Gastroesophageal sphincter (tissue), 4 donors: Measurements from ENCODE around the gene RIF1. TPM values are rescaled to one million over a fixed set of nuclear protein-coding genes. Genes with fewer than 3 reads are reported as not detected.

Experiments
- ATAC-seq: fragments of 150-250 bp; one replicate; pipeline ENCODE4 v1.9.1; 2016; ENCODE audit warnings: mild to moderate bottlenecking, moderate library complexity
- H3K27ac ChIP-seq, 4 donors: fragments of 200-600 bp; sonication (generic) in 3 of 4; 1 replicate in 3 of 4; 2 replicates in 1 of 4; pipeline ENCODE4 v1.5.1; 2016 to 2019
- H3K27me3 ChIP-seq: fragments of 200-600 bp; sonication (generic); one replicate; pipeline ENCODE4 v1.5.1; 2019
- H3K36me3 ChIP-seq, 2 donors: fragments of 200-600 bp; sonication (generic); one replicate each; pipeline ENCODE4 v1.5.1; 2019; ENCODE audit warnings: control low read depth in 1 of 2
- H3K4me1 ChIP-seq, 3 donors: fragments of 200-600 bp; sonication (generic); 1 replicate in 2 of 3; 2 replicates in 1 of 3; pipeline ENCODE4 v1.5.1; 2016 to 2019; ENCODE audit warnings: control low read depth in 2 of 3
- H3K4me3 ChIP-seq, 2 donors: fragments of 200-600 bp; sonication (generic); one replicate each; pipeline ENCODE4 v1.5.1; 2019; ENCODE audit warnings: mild to moderate bottlenecking in 1 of 2, moderate library complexity in 1 of 2
- H3K9me3 ChIP-seq, 3 donors: fragments of 200-600 bp; sonication (generic); one replicate each; pipeline ENCODE4 v1.5.1; 2017 to 2019; ENCODE audit warnings: control low read depth in 2 of 3
- EP300 ChIP-seq: sonication (generic); formaldehyde crosslinking; IDR thresholded peaks from one replicate; pipeline ENCODE4 v1.6.1; 2017; ENCODE audit warnings: antibody characterized with exemption, mild to moderate bottlenecking
- POLR2A ChIP-seq, 2 donors: fragments of 450-650 bp; IDR thresholded peaks; one replicate each; pipeline ENCODE4 v1.6.1; 2017; ENCODE audit warnings: antibody characterized with exemption in 2 of 2, mild to moderate bottlenecking in 2 of 2, moderate library complexity in 1 of 2
- POLR2AphosphoS5 ChIP-seq: sonication (generic); formaldehyde crosslinking; IDR thresholded peaks from one replicate; pipeline ENCODE4 v1.6.1; 2017; ENCODE audit warnings: antibody characterized with exemption
- WGBS, 2 donors: methylation state at CpG; one replicate each; pipeline ENCODE4 v1.1.5; 2018; ENCODE audit warnings: low coverage in 1 of 2; 5-methylcytosine and 5-hydroxymethylcytosine counted together
- total RNA-seq, 4 donors: library from RNA; depleted of rRNA; stranded (reverse); fragments of >200 nt; gene quantifications; one replicate each; pipeline ENCODE4 v1.1.0, GENCODE V29; 2016
- TF ChIP-seq, protein P1 (sequence below), 4 experiments: fragments of 200-600 bp in 2 of 4; fragments of 450-650 bp in 2 of 4; sonication (generic) in 1 of 4; IDR thresholded peaks; one replicate each; pipeline ENCODE4 v1.5.1; 2017 to 2019; ENCODE audit warnings: antibody characterized with exemption in 4 of 4, mild to moderate bottlenecking in 2 of 4, moderate library complexity in 2 of 4

The RIF1 gene
- total RNA-seq, 4 donors from 2014 or later = 25.7 to 53.7 (median 32.9) TPM

- Histone ChIP-seq H3K4me1 (no peaks in the 10 kb centered on the region), H3K27me3 (no peaks in the 10 kb centered on the region), H3K36me3 (peaks cover 0 to 65% of the 10 kb centered on the region in 2 donors), H3K4me3 (no peak overlapping the region), H3K27ac (no peak overlapping the region), H3K9me3 (no peaks in the 10 kb centered on the region)
- TF ChIP-seq, protein P1, sequence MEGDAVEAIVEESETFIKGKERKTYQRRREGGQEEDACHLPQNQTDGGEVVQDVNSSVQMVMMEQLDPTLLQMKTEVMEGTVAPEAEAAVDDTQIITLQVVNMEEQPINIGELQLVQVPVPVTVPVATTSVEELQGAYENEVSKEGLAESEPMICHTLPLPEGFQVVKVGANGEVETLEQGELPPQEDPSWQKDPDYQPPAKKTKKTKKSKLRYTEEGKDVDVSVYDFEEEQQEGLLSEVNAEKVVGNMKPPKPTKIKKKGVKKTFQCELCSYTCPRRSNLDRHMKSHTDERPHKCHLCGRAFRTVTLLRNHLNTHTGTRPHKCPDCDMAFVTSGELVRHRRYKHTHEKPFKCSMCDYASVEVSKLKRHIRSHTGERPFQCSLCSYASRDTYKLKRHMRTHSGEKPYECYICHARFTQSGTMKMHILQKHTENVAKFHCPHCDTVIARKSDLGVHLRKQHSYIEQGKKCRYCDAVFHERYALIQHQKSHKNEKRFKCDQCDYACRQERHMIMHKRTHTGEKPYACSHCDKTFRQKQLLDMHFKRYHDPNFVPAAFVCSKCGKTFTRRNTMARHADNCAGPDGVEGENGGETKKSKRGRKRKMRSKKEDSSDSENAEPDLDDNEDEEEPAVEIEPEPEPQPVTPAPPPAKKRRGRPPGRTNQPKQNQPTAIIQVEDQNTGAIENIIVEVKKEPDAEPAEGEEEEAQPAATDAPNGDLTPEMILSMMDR (IDR thresholded peaks at IDR 0.05) = no peak
- TF ChIP-seq POLR2A (IDR thresholded peaks at IDR 0.05) (no peak), EP300 (no peak), POLR2AphosphoS5 (no peak)
- no peak for ATAC-seq
- 76 to 100% methylated on average over 1 to 4 of the region's 4 CpGs for WGBS, 2 donors
These were observed 72.5 kb downstream of the RIF1 start for GRCh38 chr2:151482171-151482725.

GRCh38 chr2:151483546-151483945, 73.8 kb downstream of the RIF1 start:
- ATAC-seq = no peak
- TF ChIP-seq POLR2A (IDR thresholded peaks at IDR 0.05) (no peak), EP300 (no peak), POLR2AphosphoS5 (no peak)
- TF ChIP-seq, protein P1 (IDR thresholded peaks at IDR 0.05) = no peak
- 91 to 94% methylated on average over 4 to 5 of the region's 6 CpGs for WGBS, 2 donors

GRCh38 chr2:151484100-151484499, 74.4 kb downstream of the RIF1 start:
- ATAC-seq = no peak
- WGBS, 2 donors = 95% methylated on average over 3 of the region's 4 CpGs; no CpG with 5 or more reads in 1 of the 2 donors
- TF ChIP-seq POLR2A (IDR thresholded peaks at IDR 0.05) (no peak), EP300 (no peak), POLR2AphosphoS5 (no peak)
- TF ChIP-seq, protein P1 (IDR thresholded peaks at IDR 0.05) = no peak
- Histone ChIP-seq H3K4me3 (no peak overlapping the region), H3K27ac (no peak overlapping the region), H3K4me1 (no peaks in the 10 kb centered on the region), H3K27me3 (no peaks in the 10 kb centered on the region), H3K9me3 (no peaks in the 10 kb centered on the region), H3K36me3 (peaks cover 0 to 54% of the 10 kb centered on the region in 2 donors)

More at GRCh38 chr2:151483546-151483945, 73.8 kb downstream of the RIF1 start:
- Histone ChIP-seq H3K27ac (no peak overlapping the region), H3K27me3 (no peaks in the 10 kb centered on the region), H3K4me3 (no peak overlapping the region), H3K36me3 (peaks cover 0 to 54% of the 10 kb centered on the region in 2 donors), H3K4me1 (no peaks in the 10 kb centered on the region), H3K9me3 (no peaks in the 10 kb centered on the region)

DNA sequence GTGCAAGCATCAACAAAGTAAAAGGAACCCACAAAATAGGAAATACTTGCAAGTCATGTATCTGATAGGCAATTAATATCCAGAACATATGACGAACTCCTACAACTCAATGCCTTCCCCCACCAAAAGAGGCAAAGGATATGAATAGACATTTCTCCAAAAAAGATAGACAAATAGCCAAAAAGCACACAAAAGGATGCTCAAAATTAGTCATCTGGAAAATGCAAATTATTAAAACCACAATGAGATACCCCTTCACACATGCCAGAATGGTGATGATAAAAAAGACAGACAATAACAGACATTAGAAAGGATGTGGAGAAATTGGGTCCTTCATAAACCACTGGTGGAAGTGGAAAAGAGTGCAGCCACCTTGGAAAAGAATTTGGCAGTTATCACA, 76.4 kb downstream of the RIF1 start:
- Histone ChIP-seq H3K9me3 (no peaks in the 10 kb centered on the region), H3K36me3 (peaks cover 0 to 51% of the 10 kb centered on the region in 2 donors), H3K27ac (no peak overlapping the region), H3K27me3 (no peaks in the 10 kb centered on the region), H3K4me3 (no peak overlapping the region), H3K4me1 (peaks cover 0 to 9% (median 0%) of the 10 kb centered on the region in 3 donors)
- WGBS, 2 donors = 100% methylated on average over 1 of the region's 1 CpG
- TF ChIP-seq, protein P1 (IDR thresholded peaks at IDR 0.05) = no peak
- TF ChIP-seq EP300 (no peak), POLR2AphosphoS5 (no peak), POLR2A (IDR thresholded peaks at IDR 0.05) (no peak)
- no peak for ATAC-seq

GRCh38 chr2:151490276-151490675, 80.6 kb downstream of the RIF1 start:
- no peak for ATAC-seq
- peaks cover 0 to 12% of the 10 kb centered on the region in 2 donors for H3K36me3 ChIP-seq
- no peaks in the 10 kb centered on the region for H3K9me3 ChIP-seq
- WGBS, 2 donors = 94 to 96% methylated on average over 3 to 9 of the region's 9 CpGs
- peaks cover 0 to 14% (median 0%) of the 10 kb centered on the region in 3 donors for H3K4me1 ChIP-seq
- H3K4me3 ChIP-seq = no peak overlapping the region
- TF ChIP-seq POLR2AphosphoS5 (no peak), POLR2A (IDR thresholded peaks at IDR 0.05) (no peak), EP300 (no peak)
- TF ChIP-seq, protein P1 (IDR thresholded peaks at IDR 0.05) = no peak
- H3K27ac ChIP-seq = peak overlapping the region in 2 of 4 donors; percentile 20 to 58
- H3K27me3 ChIP-seq = no peaks in the 10 kb centered on the region
